Kidney (tissue), 14 donors: Measurements from ENCODE around the gene ABCA6. TPM values are rescaled to one million over a fixed set of nuclear protein-coding genes. Genes with fewer than 3 reads are reported as not detected.

ENCODE experiments used
- DNase-seq, 5 donors: peaks; one replicate each; pipeline ENCODE4 v3.0.0-alpha.2; 2013 to 2020
- FAIRE-seq: peaks from 2 replicates; lab custom pipeline; 2012; peaks lifted over from hg19 to GRCh38; lab: Jason Lieb, UNC
- H3K27ac ChIP-seq, 2 donors: one replicate each; pipeline ENCODE4 v1.7.0; 2013; ENCODE audit warnings: low read depth in 2 of 2, low read length in 2 of 2, inconsistent platforms in 1 of 2
- H3K27me3 ChIP-seq: one replicate; pipeline ENCODE4 v1.7.1; 2013; ENCODE audit warnings: low read length, inconsistent platforms; ENCODE audit not compliant: control insufficient read depth, insufficient read depth
- H3K36me3 ChIP-seq, 3 donors: one replicate each; pipeline versions ENCODE4 v1.7.0 to v1.7.1; 2013; ENCODE audit warnings: low read length in 3 of 3, control low read depth in 1 of 3, inconsistent platforms in 1 of 3; ENCODE audit not compliant: insufficient read depth in 3 of 3, control insufficient read depth in 2 of 3
- H3K4me1 ChIP-seq, 3 donors: one replicate each; pipeline versions ENCODE4 v1.7.0 to v1.7.1; 2013; ENCODE audit warnings: low read length in 3 of 3, inconsistent platforms in 1 of 3, low read depth in 1 of 3; ENCODE audit not compliant: control insufficient read depth in 2 of 3, insufficient read depth in 2 of 3
- H3K4me3 ChIP-seq, 3 donors: one replicate each; pipeline versions ENCODE4 v1.7.0 to v1.8.1; 2013; ENCODE audit warnings: low read length in 3 of 3, control low read depth in 1 of 3, inconsistent platforms in 1 of 3
- H3K9ac ChIP-seq, 3 donors: one replicate each; pipeline versions ENCODE4 v1.7.0 to v1.7.1; 2013; ENCODE audit warnings: low read length in 3 of 3, control low read depth in 1 of 3, inconsistent platforms in 1 of 3
- H3K9me3 ChIP-seq, 3 donors: one replicate each; pipeline versions ENCODE4 v1.7.0 to v1.7.1; 2013; ENCODE audit warnings: low read length in 3 of 3, control low read depth in 1 of 3, inconsistent platforms in 1 of 3; ENCODE audit not compliant: control insufficient read depth in 2 of 3, insufficient read depth in 1 of 3
- CTCF ChIP-seq: IDR thresholded peaks from 3 replicates; pipeline ENCODE4 v1.5.1; 2012; ENCODE audit warnings: mild to moderate bottlenecking, moderate library complexity, borderline replicate concordance; ENCODE audit not compliant: insufficient read depth; ENCODE audit errors: extremely low read depth
- intact Hi-C: fragments of 100-400 bp; cut with DNase I; formaldehyde crosslinking; loops from one replicate; pipeline ENCODE4 v1.11.1; 2022
- polyA plus RNA-seq: library from polyadenylated mRNA; stranded (reverse); fragments of 350-450 nt; fragmentation: Illumina TruSeq; extraction: RNeasy Lipid Tissue Mini Kit (QIAGEN cat#74804); gene quantifications from one replicate; pipeline ENCODE4 v1.2.3, GENCODE V29; 2014; ENCODE audit warnings: low read depth, low replicate concordance; ENCODE audit not compliant: insufficient read depth
- total RNA-seq: library from RNA; stranded (reverse); fragmentation: NEBNext Ultra II Directional; extraction: Animal tissue kit (Norgen Biotek cat#: 25700); gene quantifications from one replicate; pipeline ENCODE4 v1.2.1, GENCODE V29; 2021
- donor health status: control.
- donor health status: control.
- donor health status: control.
- donor health status: control.
- donor health status: control.
- donor health status: DM: yes; HTN: yes; CAD: no.
- donor health status: Normal renal cell carcinoma (clear cell type).

Gene ABCA6
- total and polyA plus RNA-seq, 2 donors from 2014 or later, result 2.9 to 7.6 TPM

- Histone ChIP-seq H3K9me3 (no peaks in the 10 kb centered on the region), H3K27me3 (no peaks in the 10 kb centered on the region), H3K4me1 (no peaks in the 10 kb centered on the region), H3K9ac (no peak overlapping the region), H3K36me3 (no peaks in the 10 kb centered on the region), H3K4me3 (no peak overlapping the region), H3K27ac (no peak overlapping the region)
- FAIRE-seq, result no peak
- TF ChIP-seq CTCF, result peak; percentile 8
- intact Hi-C loops, result no loop called here
- DNase-seq, result no peak
Measured at GRCh38 chr17:69067274-69068047, 74.2 kb downstream of the ABCA6 start.

GRCh38 chr17:69066482-69066881, 75.2 kb downstream of the ABCA6 start:
- Histone ChIP-seq H3K9me3 (no peaks in the 10 kb centered on the region), H3K9ac (no peak overlapping the region), H3K27me3 (no peaks in the 10 kb centered on the region), H3K4me1 (no peaks in the 10 kb centered on the region), H3K4me3 (no peak overlapping the region), H3K27ac (no peak overlapping the region), H3K36me3 (no peaks in the 10 kb centered on the region)
- intact Hi-C loops, result no loop called here
- TF ChIP-seq CTCF, result no peak
- DNase-seq (no peak), FAIRE-seq (no peak)

GRCh38 chr17:69065113-69065512, 76.6 kb downstream of the ABCA6 start:
- no peaks in the 10 kb centered on the region for H3K4me1 ChIP-seq
- TF ChIP-seq CTCF, result no peak
- intact Hi-C loops, result no loop called here
- H3K27ac ChIP-seq, result no peak overlapping the region
- H3K9me3 ChIP-seq, result no peaks in the 10 kb centered on the region
- FAIRE-seq, result no peak
- H3K27me3 ChIP-seq, result no peaks in the 10 kb centered on the region
- no peaks in the 10 kb centered on the region for H3K36me3 ChIP-seq
- no peak for DNase-seq
- H3K9ac ChIP-seq, result no peak overlapping the region
- H3K4me3 ChIP-seq, result no peak overlapping the region

GRCh38 chr17:69064476-69064875, 77.2 kb downstream of the ABCA6 start:
- Histone ChIP-seq H3K9ac (no peak overlapping the region), H3K4me3 (no peak overlapping the region), H3K9me3 (no peaks in the 10 kb centered on the region), H3K27me3 (no peaks in the 10 kb centered on the region), H3K4me1 (no peaks in the 10 kb centered on the region), H3K27ac (no peak overlapping the region), H3K36me3 (no peaks in the 10 kb centered on the region)
- DNase-seq, result no peak
- intact Hi-C loops, result no loop called here
- no peak for FAIRE-seq
- no peak for TF ChIP-seq CTCF
